ENCODE data around the gene CHIT1. TPM values are rescaled to one million over a fixed set of nuclear protein-coding genes. Genes with fewer than 3 reads are reported as not detected.

CHIT1 gene
- total and polyA plus RNA-seq, 9 of the 15 experiments (the other 6 are each of a cell fraction or from before 2014, with no cell fraction given) = not detected

- no peak for TF ChIP-seq TOE1 (IDR thresholded peaks at IDR 0.05; ENCODE audit: borderline replicate concordance)
- TF ChIP-seq TOE1 (CRISPR knock-in tag; IDR thresholded peaks at IDR 0.05; ENCODE audit: borderline replicate concordance, low read depth) = peak; percentile 84; the same call in 1 of the 2 replicates
- TF ChIP-seq STAG1 (CRISPR knock-in tag; IDR thresholded peaks at IDR 0.05; ENCODE audit: borderline replicate concordance) = peak; percentile 48; the same call in 1 of the 2 replicates
- no peak for TF ChIP-seq MLX (CRISPR knock-in tag; conservative IDR thresholded peaks at IDR 0.05)
- no peak for TF ChIP-seq CBFA2T3 (IDR thresholded peaks at IDR 0.05)
- TF ChIP-seq DPF2 (IDR thresholded peaks at IDR 0.05) = peak; percentile 76
- no peak for TF ChIP-seq ZNF764 (CRISPR knock-in tag; IDR thresholded peaks at IDR 0.05; ENCODE audit: low read depth)
- peak in 1 of 2 experiments; percentile 83; a peak in 2 of 4 replicates for TF ChIP-seq RCOR1 (IDR thresholded peaks at IDR 0.05; ENCODE audit: borderline replicate concordance in 1 of 2, low read depth in 2 of 2, low read length in 2 of 2)
- TF ChIP-seq PRMT5 (CRISPR knock-in tag; IDR thresholded peaks at IDR 0.05) = no peak
- no peak for TF ChIP-seq SRSF7 (optimal IDR thresholded peaks at IDR 0.05; ENCODE audit: low read depth, low read length)
- no peak for TF ChIP-seq NKRF (IDR thresholded peaks at IDR 0.05; ENCODE audit: borderline replicate concordance)
- no peak for TF ChIP-seq ATF1 (CRISPR knock-in tag; IDR thresholded peaks at IDR 0.05)
- TF ChIP-seq ATF1 (tag; IDR thresholded peaks at IDR 0.05) = no peak; the same call in 1 of the 2 replicates
- no peak for TF ChIP-seq RBM34 (IDR thresholded peaks at IDR 0.05; ENCODE audit: borderline replicate concordance, insufficient read depth, low read length)
- no peak for TF ChIP-seq NR2C2 (CRISPR knock-in tag; IDR thresholded peaks at IDR 0.05)
- TF ChIP-seq NR2C2 (tag; IDR thresholded peaks at IDR 0.05) = no peak
- TF ChIP-seq, protein P1, sequence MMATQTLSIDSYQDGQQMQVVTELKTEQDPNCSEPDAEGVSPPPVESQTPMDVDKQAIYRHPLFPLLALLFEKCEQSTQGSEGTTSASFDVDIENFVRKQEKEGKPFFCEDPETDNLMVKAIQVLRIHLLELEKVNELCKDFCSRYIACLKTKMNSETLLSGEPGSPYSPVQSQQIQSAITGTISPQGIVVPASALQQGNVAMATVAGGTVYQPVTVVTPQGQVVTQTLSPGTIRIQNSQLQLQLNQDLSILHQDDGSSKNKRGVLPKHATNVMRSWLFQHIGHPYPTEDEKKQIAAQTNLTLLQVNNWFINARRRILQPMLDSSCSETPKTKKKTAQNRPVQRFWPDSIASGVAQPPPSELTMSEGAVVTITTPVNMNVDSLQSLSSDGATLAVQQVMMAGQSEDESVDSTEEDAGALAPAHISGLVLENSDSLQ (IDR thresholded peaks at IDR 0.05) = peak; percentile 24; the same call in 1 of the 2 replicates
Observed at GRCh38 chr1:203268901-203269653, 39.6 kb upstream of the CHIT1 start (continued).
